ENCODE results near the gene ATP1A1.

The ATP1A1 gene

GRCh38 chr1:116330846-116331245 lies 42.2 kb upstream of the ATP1A1 start:
- H3F3A ChIP-seq (ENCODE audit: insufficient read depth, low read length), result no peaks in the 10 kb centered on the region
- no peaks in the 10 kb centered on the region for H3K9me3 ChIP-seq (replicated peaks; ENCODE audit: insufficient read depth, low read length)
- H3K4me2 ChIP-seq (ENCODE audit: low read depth, low read length), result peak overlapping the region; percentile 6; the same call in 1 of the 2 replicates
- no peak for DNase-seq
- H3K4me3 ChIP-seq (ENCODE audit: low read length), result no peak overlapping the region
- no peaks in the 10 kb centered on the region for H3K27me3 ChIP-seq (replicated peaks; ENCODE audit: insufficient read depth, low read length)
- no peak overlapping the region for H2AFZ ChIP-seq (ENCODE audit: low read length)
- no peaks in the 10 kb centered on the region for H3K79me2 ChIP-seq (ENCODE audit: low read length)
- peaks cover 8% of the 10 kb centered on the region for H3K4me1 ChIP-seq (ENCODE audit: low read length)
- H3K27ac ChIP-seq (ENCODE audit: low read length), result no peak overlapping the region
- no peaks in the 10 kb centered on the region for H4K20me1 ChIP-seq (ENCODE audit: insufficient read depth, low read length)
- no peaks in the 10 kb centered on the region for H3K9me2 ChIP-seq (replicated peaks; ENCODE audit: insufficient read depth, low read length)
- H3K9ac ChIP-seq (ENCODE audit: low read length), result no peak overlapping the region
- H3K36me3 ChIP-seq (replicated peaks; ENCODE audit: insufficient read depth, low read length), result no peaks in the 10 kb centered on the region
- no peak for TF ChIP-seq EZH2 (optimal IDR thresholded peaks at IDR 0.05; ENCODE audit: low read depth, low read length)
- TF ChIP-seq, protein P1, sequence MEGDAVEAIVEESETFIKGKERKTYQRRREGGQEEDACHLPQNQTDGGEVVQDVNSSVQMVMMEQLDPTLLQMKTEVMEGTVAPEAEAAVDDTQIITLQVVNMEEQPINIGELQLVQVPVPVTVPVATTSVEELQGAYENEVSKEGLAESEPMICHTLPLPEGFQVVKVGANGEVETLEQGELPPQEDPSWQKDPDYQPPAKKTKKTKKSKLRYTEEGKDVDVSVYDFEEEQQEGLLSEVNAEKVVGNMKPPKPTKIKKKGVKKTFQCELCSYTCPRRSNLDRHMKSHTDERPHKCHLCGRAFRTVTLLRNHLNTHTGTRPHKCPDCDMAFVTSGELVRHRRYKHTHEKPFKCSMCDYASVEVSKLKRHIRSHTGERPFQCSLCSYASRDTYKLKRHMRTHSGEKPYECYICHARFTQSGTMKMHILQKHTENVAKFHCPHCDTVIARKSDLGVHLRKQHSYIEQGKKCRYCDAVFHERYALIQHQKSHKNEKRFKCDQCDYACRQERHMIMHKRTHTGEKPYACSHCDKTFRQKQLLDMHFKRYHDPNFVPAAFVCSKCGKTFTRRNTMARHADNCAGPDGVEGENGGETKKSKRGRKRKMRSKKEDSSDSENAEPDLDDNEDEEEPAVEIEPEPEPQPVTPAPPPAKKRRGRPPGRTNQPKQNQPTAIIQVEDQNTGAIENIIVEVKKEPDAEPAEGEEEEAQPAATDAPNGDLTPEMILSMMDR (IDR thresholded peaks at IDR 0.05; ENCODE audit: low read length), result no peak
- TF ChIP-seq EZH2phosphoT487 (IDR thresholded peaks at IDR 0.05; ENCODE audit: low read length), result no peak

DNA sequence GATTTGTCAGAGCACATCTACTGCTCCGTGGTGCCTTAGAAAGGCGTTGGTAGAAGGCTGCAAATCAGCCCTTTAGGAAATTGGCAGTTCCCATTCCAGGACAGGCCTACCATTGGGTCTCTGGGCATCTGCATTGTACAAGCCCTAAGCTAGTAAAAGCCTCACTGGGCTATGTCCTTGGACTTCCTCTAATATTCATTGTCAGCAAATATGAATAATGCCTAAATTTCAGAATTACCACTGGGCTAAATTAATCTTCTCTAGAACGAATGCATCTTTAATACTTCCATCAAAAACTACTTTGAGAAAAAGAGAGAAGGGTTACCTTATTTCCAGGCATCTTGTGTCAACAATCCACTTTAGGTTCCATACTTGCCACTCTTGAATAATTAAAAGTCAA lies 41.5 kb upstream of the ATP1A1 start:
- no peaks in the 10 kb centered on the region for H3F3A ChIP-seq (ENCODE audit: insufficient read depth, low read length)
- H3K27ac ChIP-seq (ENCODE audit: low read length), result no peak overlapping the region
- H3K36me3 ChIP-seq (replicated peaks; ENCODE audit: insufficient read depth, low read length), result no peaks in the 10 kb centered on the region
- no peaks in the 10 kb centered on the region for H4K20me1 ChIP-seq (ENCODE audit: insufficient read depth, low read length)
- no peaks in the 10 kb centered on the region for H3K27me3 ChIP-seq (replicated peaks; ENCODE audit: insufficient read depth, low read length)
- H3K9me3 ChIP-seq (replicated peaks; ENCODE audit: insufficient read depth, low read length), result no peaks in the 10 kb centered on the region
- H3K79me2 ChIP-seq (ENCODE audit: low read length), result no peaks in the 10 kb centered on the region
- H2AFZ ChIP-seq (ENCODE audit: low read length), result no peak overlapping the region
- H3K9ac ChIP-seq (ENCODE audit: low read length), result no peak overlapping the region
- TF ChIP-seq EZH2phosphoT487 (IDR thresholded peaks at IDR 0.05; ENCODE audit: low read length) (no peak), EZH2 (optimal IDR thresholded peaks at IDR 0.05; ENCODE audit: low read depth, low read length) (no peak)
- TF ChIP-seq, protein P1 (IDR thresholded peaks at IDR 0.05; ENCODE audit: low read length), result no peak
- H3K4me1 ChIP-seq (ENCODE audit: low read length), result peaks cover 1% of the 10 kb centered on the region; the same call in 1 of the 2 replicates
- H3K4me3 ChIP-seq (ENCODE audit: low read length), result no peak overlapping the region
- no peaks in the 10 kb centered on the region for H3K9me2 ChIP-seq (replicated peaks; ENCODE audit: insufficient read depth, low read length)
- no peak overlapping the region for H3K4me2 ChIP-seq (ENCODE audit: low read depth, low read length)
- DNase-seq, result no peak

- no peaks in the 10 kb centered on the region for H3K9me2 ChIP-seq (replicated peaks; ENCODE audit: insufficient read depth, low read length)
- no peak overlapping the region for H3K4me2 ChIP-seq (ENCODE audit: low read depth, low read length)
- TF ChIP-seq, protein P1 (IDR thresholded peaks at IDR 0.05; ENCODE audit: low read length), result no peak
- no peaks in the 10 kb centered on the region for H3K4me1 ChIP-seq (ENCODE audit: low read length)
- no peak for DNase-seq
- H3K4me3 ChIP-seq (ENCODE audit: low read length), result no peak overlapping the region
- H3K9me3 ChIP-seq (replicated peaks; ENCODE audit: insufficient read depth, low read length), result no peaks in the 10 kb centered on the region
- no peaks in the 10 kb centered on the region for H3K36me3 ChIP-seq (replicated peaks; ENCODE audit: insufficient read depth, low read length)
- no peaks in the 10 kb centered on the region for H4K20me1 ChIP-seq (ENCODE audit: insufficient read depth, low read length)
- H3K27me3 ChIP-seq (replicated peaks; ENCODE audit: insufficient read depth, low read length), result no peaks in the 10 kb centered on the region
- H3K9ac ChIP-seq (ENCODE audit: low read length), result no peak overlapping the region
- H3F3A ChIP-seq (ENCODE audit: insufficient read depth, low read length), result no peaks in the 10 kb centered on the region
- H3K79me2 ChIP-seq (ENCODE audit: low read length), result no peaks in the 10 kb centered on the region
- no peak overlapping the region for H2AFZ ChIP-seq (ENCODE audit: low read length)
- H3K27ac ChIP-seq (ENCODE audit: low read length), result no peak overlapping the region
Measured at GRCh38 chr1:116332451-116332850, 40.6 kb upstream of the ATP1A1 start.

All from MM.1S (cell line).